HFF-Myc (cell line): Measurements from ENCODE around the gene KRTAP5-5.
"Not testable (repeated sequence)": the region's sequence is repeated elsewhere in the genome, so short reads cannot be mapped to it uniquely, and the experiment has no call there.

Experiments used
- DNase-seq: peaks from one replicate; pipeline ENCODE4 v3.0.0-alpha.2; 2011; ENCODE audit warnings: low read depth; ENCODE audit errors: extremely low read depth
- H3K4me3 ChIP-seq: replicated peaks from 2 replicates; pipeline ENCODE4 v1.5.1; 2011; ENCODE audit warnings: low read depth, mild to moderate bottlenecking, control low read depth, low read length
- CTCF ChIP-seq: IDR thresholded peaks from 2 replicates; pipeline ENCODE4 v1.5.1; 2012; ENCODE audit warnings: mild to moderate bottlenecking, low read depth, low read length, control low read depth; ENCODE audit errors: missing control alignments

KRTAP5-5 gene, protein sequence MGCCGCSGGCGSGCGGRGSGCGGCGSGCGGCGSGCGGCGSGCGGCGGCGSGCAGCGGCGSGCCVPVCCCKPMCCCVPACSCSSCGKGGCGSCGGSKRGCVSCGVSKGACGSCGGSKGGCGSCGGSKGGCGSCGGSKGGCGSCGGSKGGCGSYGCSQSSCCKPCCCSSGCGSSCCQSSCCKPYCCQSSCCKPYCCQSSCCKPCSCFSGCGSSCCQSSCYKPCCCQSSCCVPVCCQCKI

GRCh38 chr11:1629326-1630185 lies at the start of gene KRTAP5-5:
Gene KRTAP5-5, plus strand, starts transcription at chr11:1629775. Its CDS starts 66 bp downstream, at chr11:1629841.
- no peak for TF ChIP-seq CTCF
- H3K4me3 ChIP-seq, result no peak within 1 kb of the TSS
- no peak for DNase-seq

- H3K4me3 ChIP-seq, result no peak overlapping the region
- DNase-seq, result no peak
- TF ChIP-seq CTCF, result no peak
These were observed 47.6 kb upstream of the KRTAP5-5 start for GRCh38 chr11:1581976-1582375.

- not testable (repeated sequence) for H3K4me3 ChIP-seq, DNase-seq
These were observed 46.7 kb upstream of the KRTAP5-5 start for GRCh38 chr11:1582909-1583308.

DNA sequence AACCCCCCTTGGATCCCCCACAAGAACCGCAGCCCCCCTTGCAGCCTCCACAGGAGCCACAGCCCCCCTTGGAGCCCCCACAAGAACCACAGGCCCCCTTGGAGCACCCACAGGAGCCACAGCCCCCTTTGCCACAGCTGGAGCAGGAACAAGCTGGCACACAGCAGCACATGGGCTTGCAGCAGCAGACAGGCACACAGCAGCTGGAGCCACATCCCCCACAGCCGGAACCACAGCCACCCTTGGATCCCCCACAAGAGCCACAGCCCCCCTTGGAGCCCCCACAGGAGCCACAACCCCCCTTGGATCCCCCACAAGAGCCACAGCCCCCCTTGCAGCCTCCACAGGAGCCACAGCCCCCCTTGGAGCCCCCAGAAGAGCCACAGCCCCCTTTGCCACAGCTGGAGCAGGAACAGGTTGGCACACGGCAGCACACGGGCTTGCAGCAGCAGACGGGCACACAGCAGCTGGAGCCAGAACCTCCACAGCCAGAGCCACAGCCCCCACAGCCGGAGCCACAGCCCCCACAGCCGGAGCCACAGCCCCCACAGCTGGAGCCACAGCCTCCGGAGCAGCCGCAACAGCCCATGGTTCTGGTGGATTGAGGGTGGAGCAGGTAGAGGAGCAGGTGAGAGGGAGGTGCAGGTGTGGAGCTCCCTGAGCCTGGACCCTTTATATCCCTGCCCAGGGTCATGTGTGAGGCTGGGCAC lies 44.8 kb upstream of the KRTAP5-5 start, which contains the start of gene KRTAP5-1:
KRTAP5-1 (minus strand) TSS at position 623 of the 710 bp plus-strand sequence; CDS start at position 589, 34 bp downstream.
- not testable (repeated sequence) for DNase-seq, H3K4me3 ChIP-seq

DNA sequence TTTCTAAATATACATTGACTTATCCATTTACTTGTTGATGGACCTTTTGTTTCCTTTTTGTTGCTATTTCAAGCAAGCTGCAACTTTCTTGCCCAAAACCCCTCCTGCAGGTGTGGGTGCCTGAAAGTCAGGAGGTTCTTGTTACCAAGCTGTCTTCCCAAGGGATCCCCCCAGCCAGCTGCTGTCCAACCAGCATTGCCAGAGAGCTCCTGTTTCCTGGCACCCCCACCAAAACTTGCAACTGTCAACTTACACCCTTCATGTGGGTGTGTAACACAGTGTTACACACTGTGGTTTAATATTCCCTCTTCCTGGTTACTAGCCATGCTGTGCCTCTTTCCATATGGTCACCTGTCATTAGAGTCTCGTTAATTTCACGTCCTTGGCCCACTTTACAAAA lies 42.9 kb upstream of the KRTAP5-5 start:
- no peak for TF ChIP-seq CTCF
- DNase-seq, result no peak
- H3K4me3 ChIP-seq, result no peak overlapping the region

GRCh38 chr11:1589191-1589963 lies 40.2 kb upstream of the KRTAP5-5 start:
- not testable (repeated sequence) for DNase-seq, H3K4me3 ChIP-seq

GRCh38 chr11:1589996-1590395 lies 39.6 kb upstream of the KRTAP5-5 start:
- no peak for TF ChIP-seq CTCF
- no peak overlapping the region for H3K4me3 ChIP-seq
- DNase-seq, result no peak
